IMR-90 (cell line): ENCODE results near the gene FAM180A.

Experiments used
- BHLHE40 ChIP-seq: fragments of 150-350 bp; IDR thresholded peaks from 2 replicates; pipeline ENCODE4 v1.6.1; 2016; ENCODE audit warnings: mild to moderate bottlenecking, low read depth, low read length
- CEBPB ChIP-seq: IDR thresholded peaks from 2 replicates; pipeline ENCODE4 v1.6.1; 2012; ENCODE audit warnings: low read depth, low read length, improper control_type of control experiment
- FOS ChIP-seq: fragments of 150-350 bp; IDR thresholded peaks from 2 replicates; pipeline ENCODE4 v1.6.1; 2016; ENCODE audit warnings: low read depth, low read length
- POLR2A ChIP-seq: IDR thresholded peaks from 2 replicates; pipeline ENCODE4 v1.6.1; 2012; ENCODE audit warnings: mild to moderate bottlenecking, low read depth, low read length
- RFX5 ChIP-seq: IDR thresholded peaks from 2 replicates; pipeline ENCODE4 v1.8.0; 2012; ENCODE audit warnings: low read depth, mild to moderate bottlenecking, low read length, moderate library complexity
- USF2 ChIP-seq: fragments of 150-350 bp; IDR thresholded peaks from 2 replicates; pipeline ENCODE4 v1.6.1; 2017; ENCODE audit warnings: mild to moderate bottlenecking, antibody characterized with exemption, low read length, low read depth
- TF ChIP-seq, protein P1 (sequence below): conservative IDR thresholded peaks from 2 replicates; pipeline ENCODE4 v1.5.1; 2012; ENCODE audit warnings: mild to moderate bottlenecking, low read depth, low read length, improper control_type of control experiment

GRCh38 chr7:135782377-135782776 is 33.8 kb upstream of the FAM180A start:
- TF ChIP-seq RFX5 (no peak), BHLHE40 (no peak), POLR2A (no peak), USF2 (no peak), FOS (no peak), CEBPB (no peak)
- TF ChIP-seq, protein P1, sequence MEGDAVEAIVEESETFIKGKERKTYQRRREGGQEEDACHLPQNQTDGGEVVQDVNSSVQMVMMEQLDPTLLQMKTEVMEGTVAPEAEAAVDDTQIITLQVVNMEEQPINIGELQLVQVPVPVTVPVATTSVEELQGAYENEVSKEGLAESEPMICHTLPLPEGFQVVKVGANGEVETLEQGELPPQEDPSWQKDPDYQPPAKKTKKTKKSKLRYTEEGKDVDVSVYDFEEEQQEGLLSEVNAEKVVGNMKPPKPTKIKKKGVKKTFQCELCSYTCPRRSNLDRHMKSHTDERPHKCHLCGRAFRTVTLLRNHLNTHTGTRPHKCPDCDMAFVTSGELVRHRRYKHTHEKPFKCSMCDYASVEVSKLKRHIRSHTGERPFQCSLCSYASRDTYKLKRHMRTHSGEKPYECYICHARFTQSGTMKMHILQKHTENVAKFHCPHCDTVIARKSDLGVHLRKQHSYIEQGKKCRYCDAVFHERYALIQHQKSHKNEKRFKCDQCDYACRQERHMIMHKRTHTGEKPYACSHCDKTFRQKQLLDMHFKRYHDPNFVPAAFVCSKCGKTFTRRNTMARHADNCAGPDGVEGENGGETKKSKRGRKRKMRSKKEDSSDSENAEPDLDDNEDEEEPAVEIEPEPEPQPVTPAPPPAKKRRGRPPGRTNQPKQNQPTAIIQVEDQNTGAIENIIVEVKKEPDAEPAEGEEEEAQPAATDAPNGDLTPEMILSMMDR = no peak
